HG03457 (cell line): ENCODE measurements around the gene CHURC1.

Experiments
- ATAC-seq: cut with Tn5 transposase; IDR thresholded peaks from one replicate; pipeline ENCODE4 v1.9.1; 2021; ENCODE audit warnings: moderate number of reproducible peaks; ENCODE audit not compliant: unreplicated experiment

The CHURC1 gene

GRCh38 chr14:64954491-64955240, 40.4 kb downstream of the CHURC1 start:
- no peak for ATAC-seq

GRCh38 chr14:64955297-64955696, 41.0 kb downstream of the CHURC1 start:
- no peak for ATAC-seq

- no peak for ATAC-seq
These were observed 42.6 kb downstream of the CHURC1 start for GRCh38 chr14:64956697-64957406.

- no peak for ATAC-seq
These were observed 43.9 kb downstream of the CHURC1 start for GRCh38 chr14:64958201-64958600.

- no peak for ATAC-seq
These were observed 44.5 kb downstream of the CHURC1 start for GRCh38 chr14:64958743-64959142.

GRCh38 chr14:64960762-64961276, 46.6 kb downstream of the CHURC1 start:
- ATAC-seq, result no peak

GRCh38 chr14:64963611-64964010, 49.4 kb downstream of the CHURC1 start:
- no peak for ATAC-seq

- ATAC-seq, result no peak
These were observed 51.2 kb downstream of the CHURC1 start for GRCh38 chr14:64965356-64966000.

- no peak for ATAC-seq
These were observed 52.7 kb downstream of the CHURC1 start for GRCh38 chr14:64966976-64967375.

- no peak for ATAC-seq
These were observed 53.9 kb downstream of the CHURC1 start for GRCh38 chr14:64968167-64968566.

GRCh38 chr14:64968651-64969050, 54.4 kb downstream of the CHURC1 start:
- no peak for ATAC-seq

- no peak for ATAC-seq
These were observed 55.8 kb downstream of the CHURC1 start for GRCh38 chr14:64970041-64970440.

GRCh38 chr14:64970776-64971477, 56.7 kb downstream of the CHURC1 start:
- no peak for ATAC-seq

GRCh38 chr14:64971491-64971942, 57.3 kb downstream of the CHURC1 start:
- ATAC-seq, result no peak

- ATAC-seq, result no peak
These were observed 57.9 kb downstream of the CHURC1 start, which contains the start of gene RAB15 for GRCh38 chr14:64971943-64972791. Gene RAB15 (minus strand): TSS chr14:64972336. CDS start chr14:64972076, 260 bp downstream.

- ATAC-seq, result no peak
These were observed 58.8 kb downstream of the CHURC1 start for GRCh38 chr14:64973026-64973442.

- ATAC-seq, result no peak
These were observed 59.6 kb downstream of the CHURC1 start for GRCh38 chr14:64973826-64974225.

GRCh38 chr14:64974563-64974962, 60.3 kb downstream of the CHURC1 start:
- ATAC-seq, result no peak

GRCh38 chr14:64979336-64980074, 65.2 kb downstream of the CHURC1 start:
- ATAC-seq, result no peak
